Spleen (tissue), 11 donors: ENCODE results near the gene SNX30. TPM values are rescaled to one million over a fixed set of nuclear protein-coding genes. Genes with fewer than 3 reads are reported as not detected.
A peak's percentile ranks its signal among the peaks of the same experiment; 100 is the strongest.

Experiments used
- DNase-seq: peaks from one replicate; pipeline ENCODE4 v3.0.0-alpha.2; 2020
- H3K27ac ChIP-seq, 8 donors: fragments of 200-600 bp; sonication (generic) in 7 of 8; 1 replicate in 4 of 8; 2 replicates in 4 of 8; pipeline versions ENCODE4 v1.5.0 to v1.8.0; 2016 to 2021; ENCODE audit warnings: inconsistent platforms in 4 of 8, mild to moderate bottlenecking in 4 of 8, moderate library complexity in 1 of 8
- H3K27me3 ChIP-seq, 7 donors: fragments of 200-600 bp; sonication (generic) in 6 of 7; replicated peaks in 1 of 7; 1 replicate in 4 of 7; 2 replicates in 3 of 7; pipeline versions ENCODE4 v1.5.0 to v1.8.0; 2016 to 2021; ENCODE audit warnings: inconsistent platforms in 3 of 7, mild to moderate bottlenecking in 1 of 7
- H3K36me3 ChIP-seq, 6 donors: fragments of 200-600 bp; sonication (generic) in 5 of 6; 1 replicate in 4 of 6; 2 replicates in 2 of 6; pipeline versions ENCODE4 v1.5.0 to v1.8.0; 2016 to 2021; ENCODE audit warnings: inconsistent platforms in 2 of 6
- H3K4me1 ChIP-seq, 6 donors: fragments of 200-600 bp; sonication (generic) in 5 of 6; 1 replicate in 3 of 6; 2 replicates in 3 of 6; pipeline versions ENCODE4 v1.5.0 to v1.8.0; 2016 to 2021; ENCODE audit warnings: inconsistent platforms in 3 of 6
- H3K4me3 ChIP-seq, 8 donors: fragments of 200-600 bp; sonication (generic) in 7 of 8; 1 replicate in 4 of 8; 2 replicates in 4 of 8; pipeline versions ENCODE4 v1.5.0 to v1.8.0; 2016 to 2021; ENCODE audit warnings: inconsistent platforms in 4 of 8, mild to moderate bottlenecking in 4 of 8, moderate library complexity in 2 of 8
- H3K9me3 ChIP-seq, 8 donors: fragments of 200-600 bp; sonication (generic) in 7 of 8; 1 replicate in 4 of 8; 2 replicates in 4 of 8; pipeline versions ENCODE4 v1.5.0 to v1.8.0; 2016 to 2021; ENCODE audit warnings: inconsistent platforms in 4 of 8
- POLR2A ChIP-seq, 3 donors: fragments of 450-650 bp; IDR thresholded peaks; one replicate each; pipeline ENCODE4 v1.5.1; 2017; ENCODE audit warnings: antibody characterized with exemption in 3 of 3, mild to moderate bottlenecking in 1 of 3
- POLR2AphosphoS5 ChIP-seq, 3 donors: sonication (generic); formaldehyde crosslinking; IDR thresholded peaks; one replicate each; pipeline ENCODE4 v1.5.1; 2017; ENCODE audit warnings: antibody characterized with exemption in 3 of 3
- WGBS, 5 donors: extraction: QIAGEN DNeasy Blood & Tissue Kit in 3 of 5; methylation state at CpG; one replicate each; pipeline versions ENCODE4 v1.1.5 to v1.1.7; 2013 to 2018; 5-methylcytosine and 5-hydroxymethylcytosine counted together
- intact Hi-C: fragments of 100-400 bp; cut with DNase I; formaldehyde crosslinking; loops from one replicate; pipeline ENCODE4 v1.15.0; 2023; ENCODE audit warnings: low total_unique reads
- polyA plus RNA-seq, 3 donors: library from polyadenylated mRNA; stranded (reverse); fragments of 200-250 nt; gene quantifications; one replicate each; pipeline ENCODE4 v1.2.1, GENCODE V29; 2013
- total RNA-seq, 7 donors: library from RNA; depleted of rRNA in 3 of 7; stranded (reverse); fragments of >200 nt in 3 of 7; fragmentation: NEBNext Ultra II Directional in 4 of 7; extraction: Animal tissue kit (Norgen Biotek cat#: 25700) in 4 of 7; gene quantifications; one replicate each; pipeline versions ENCODE4 v1.1.0 to v1.2.1, GENCODE V29; 2016 to 2021
- TF ChIP-seq, protein P1 (sequence below), 11 experiments: fragments of 200-600 bp in 7 of 11; fragments of 450-650 bp in 4 of 11; sonication (generic) in 4 of 11; IDR thresholded peaks in 8 of 11; conservative IDR thresholded peaks in 3 of 11; 1 replicate in 7 of 11; 2 replicates in 4 of 11; pipeline versions ENCODE4 v1.4.0 to v1.8.0; 2016 to 2021; ENCODE audit warnings: antibody characterized with exemption in 11 of 11, inconsistent platforms in 4 of 11, mild to moderate bottlenecking in 1 of 11
- donor health status: healthy with polysubstance abuse.
- donor health status: DM: no; HTN: no; CAD: no; lungs with moderate emphysema.
- donor health status: DM: no; HTN: no; CAD: no.
- donor health status: Bipolar disorder and iron deficiency.
- donor health status: healthy.
- donor health status: DM: no; HTN: no; CAD: no.
- donor health status: DM: yes; HTN: yes; CAD: no.

The SNX30 gene
- total and polyA plus RNA-seq, 10 donors, result 1.2 to 23.3 (median 14.6) TPM

DNA sequence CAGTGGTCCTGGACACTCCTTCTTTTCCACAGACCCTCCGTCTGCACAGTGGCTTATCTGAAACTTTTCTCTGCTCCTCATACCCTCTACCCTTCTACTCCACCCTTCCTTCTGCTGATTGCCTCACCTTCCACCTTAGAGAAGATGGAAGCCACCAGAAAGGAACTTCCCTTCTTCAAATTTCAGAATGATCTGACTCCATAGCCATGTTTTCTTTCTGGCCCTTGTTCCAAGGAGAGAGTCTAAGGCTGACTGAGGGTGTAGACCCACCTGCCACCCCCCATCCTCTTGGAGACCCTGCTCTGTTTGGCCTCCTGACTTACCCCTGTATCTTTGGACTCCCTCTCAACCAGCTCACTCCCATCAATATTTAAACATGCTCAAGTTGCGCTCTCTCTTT is 7.4 kb downstream of the SNX30 start:
- intact Hi-C loops, result no loop called here
- 80 to 98% (median 85%) methylated on average over 2 of the region's 2 CpGs for WGBS, 5 donors
- no peak overlapping the region for H3K27ac ChIP-seq
- DNase-seq, result no peak
- TF ChIP-seq POLR2AphosphoS5 (IDR thresholded peaks at IDR 0.05), result no peak
- TF ChIP-seq, protein P1, sequence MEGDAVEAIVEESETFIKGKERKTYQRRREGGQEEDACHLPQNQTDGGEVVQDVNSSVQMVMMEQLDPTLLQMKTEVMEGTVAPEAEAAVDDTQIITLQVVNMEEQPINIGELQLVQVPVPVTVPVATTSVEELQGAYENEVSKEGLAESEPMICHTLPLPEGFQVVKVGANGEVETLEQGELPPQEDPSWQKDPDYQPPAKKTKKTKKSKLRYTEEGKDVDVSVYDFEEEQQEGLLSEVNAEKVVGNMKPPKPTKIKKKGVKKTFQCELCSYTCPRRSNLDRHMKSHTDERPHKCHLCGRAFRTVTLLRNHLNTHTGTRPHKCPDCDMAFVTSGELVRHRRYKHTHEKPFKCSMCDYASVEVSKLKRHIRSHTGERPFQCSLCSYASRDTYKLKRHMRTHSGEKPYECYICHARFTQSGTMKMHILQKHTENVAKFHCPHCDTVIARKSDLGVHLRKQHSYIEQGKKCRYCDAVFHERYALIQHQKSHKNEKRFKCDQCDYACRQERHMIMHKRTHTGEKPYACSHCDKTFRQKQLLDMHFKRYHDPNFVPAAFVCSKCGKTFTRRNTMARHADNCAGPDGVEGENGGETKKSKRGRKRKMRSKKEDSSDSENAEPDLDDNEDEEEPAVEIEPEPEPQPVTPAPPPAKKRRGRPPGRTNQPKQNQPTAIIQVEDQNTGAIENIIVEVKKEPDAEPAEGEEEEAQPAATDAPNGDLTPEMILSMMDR (IDR thresholded peaks at IDR 0.05 in 8 of 11, conservative IDR thresholded peaks at IDR 0.05 in 3 of 11), result no peak
- no peak for TF ChIP-seq POLR2A (IDR thresholded peaks at IDR 0.05)
- no peaks in the 10 kb centered on the region for H3K9me3 ChIP-seq
- peaks cover 0 to 88% (median 33%) of the 10 kb centered on the region in 6 donors for H3K4me1 ChIP-seq
- no peaks in the 10 kb centered on the region for H3K27me3 ChIP-seq
- H3K36me3 ChIP-seq, result no peaks in the 10 kb centered on the region
- no peak overlapping the region for H3K4me3 ChIP-seq

DNA sequence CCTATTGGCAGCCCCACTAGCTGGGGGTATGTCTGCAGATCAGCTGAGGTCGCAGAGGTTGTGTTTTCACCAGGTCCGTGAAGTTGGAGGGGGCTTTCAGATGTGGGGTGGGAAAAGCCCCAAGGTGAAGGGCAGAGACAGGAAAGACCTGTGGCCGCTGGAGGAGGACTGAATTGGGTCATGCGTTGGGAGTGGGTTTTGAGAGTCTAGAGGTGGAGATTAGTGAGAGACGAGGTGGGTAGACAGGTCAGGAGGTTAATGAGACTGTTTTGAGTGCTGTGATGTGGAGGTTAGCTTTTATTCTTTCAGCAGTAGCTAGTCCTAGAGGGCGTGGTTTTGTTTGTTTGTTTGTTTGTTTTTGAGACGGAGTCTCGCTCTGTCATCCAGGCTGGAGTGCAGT is 10.3 kb downstream of the SNX30 start:
- WGBS, 5 donors, result 77 to 88% (median 83%) methylated on average over 8 of the region's 8 CpGs
- H3K36me3 ChIP-seq, result no peaks in the 10 kb centered on the region
- H3K27ac ChIP-seq, result peak overlapping the region in 3 of 8 donors; percentile 12 to 16 (median 15)
- TF ChIP-seq POLR2AphosphoS5 (IDR thresholded peaks at IDR 0.05), result no peak
- TF ChIP-seq, protein P1 (IDR thresholded peaks at IDR 0.05 in 8 of 11, conservative IDR thresholded peaks at IDR 0.05 in 3 of 11), result no peak
- no peak for TF ChIP-seq POLR2A (IDR thresholded peaks at IDR 0.05)
- intact Hi-C loops, result no loop called here
- peaks cover 0 to 67% (median 7%) of the 10 kb centered on the region in 6 donors for H3K4me1 ChIP-seq
- DNase-seq, result no peak
- peaks cover 0 to 2% (median under 1%) of the 10 kb centered on the region in 8 donors for H3K9me3 ChIP-seq
- H3K4me3 ChIP-seq, result no peak overlapping the region
- no peaks in the 10 kb centered on the region for H3K27me3 ChIP-seq

DNA sequence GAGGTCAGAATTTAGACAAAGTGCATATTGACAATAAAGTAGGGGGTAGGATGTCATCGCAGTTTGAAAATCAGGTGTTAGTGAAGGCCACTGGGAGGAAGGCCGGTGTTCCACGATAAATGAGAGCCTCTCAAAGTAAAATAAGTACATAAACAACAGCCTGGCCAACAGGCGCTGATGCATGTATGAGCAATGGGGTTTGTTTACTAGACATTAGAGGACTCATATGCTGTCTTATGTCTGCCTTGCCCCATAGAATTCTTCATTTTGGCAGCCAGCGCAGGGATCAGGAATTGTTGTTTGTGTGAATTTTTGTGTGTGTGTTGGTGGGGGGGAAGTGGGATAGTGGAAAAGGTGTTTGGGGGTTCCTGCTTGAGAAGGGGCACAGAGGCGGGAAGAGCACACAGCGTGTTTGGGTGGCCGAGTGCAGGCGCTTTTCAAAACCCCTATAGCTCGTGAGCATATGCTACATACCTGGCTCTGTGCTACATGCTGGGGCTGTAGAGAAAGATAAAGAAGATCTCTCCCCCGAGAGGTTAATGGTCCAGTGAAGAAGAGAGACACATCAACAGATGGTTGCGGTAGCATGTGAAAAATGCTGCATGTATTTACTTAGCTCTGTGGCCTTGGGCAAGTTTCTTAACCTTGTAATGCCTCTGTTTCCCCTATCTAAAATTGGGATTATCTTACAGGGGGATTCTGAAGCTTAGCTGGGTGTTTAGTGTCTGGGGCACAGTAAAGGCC is 11.5 kb downstream of the SNX30 start:
- TF ChIP-seq, protein P1 (IDR thresholded peaks at IDR 0.05 in 8 of 11, conservative IDR thresholded peaks at IDR 0.05 in 3 of 11), result no peak
- TF ChIP-seq POLR2A (IDR thresholded peaks at IDR 0.05), result no peak
- TF ChIP-seq POLR2AphosphoS5 (IDR thresholded peaks at IDR 0.05), result no peak
- intact Hi-C loops, result no loop called here
- Histone ChIP-seq H3K9me3 (peaks cover 0 to 13% (median 10%) of the 10 kb centered on the region in 8 donors), H3K27ac (no peak overlapping the region), H3K36me3 (no peaks in the 10 kb centered on the region), H3K27me3 (no peaks in the 10 kb centered on the region), H3K4me1 (peaks cover 0 to 57% (median 4%) of the 10 kb centered on the region in 6 donors), H3K4me3 (no peak overlapping the region)
- 83 to 91% (median 89%) methylated on average over 12 of the region's 12 CpGs for WGBS, 5 donors
- DNase-seq, result no peak

DNA sequence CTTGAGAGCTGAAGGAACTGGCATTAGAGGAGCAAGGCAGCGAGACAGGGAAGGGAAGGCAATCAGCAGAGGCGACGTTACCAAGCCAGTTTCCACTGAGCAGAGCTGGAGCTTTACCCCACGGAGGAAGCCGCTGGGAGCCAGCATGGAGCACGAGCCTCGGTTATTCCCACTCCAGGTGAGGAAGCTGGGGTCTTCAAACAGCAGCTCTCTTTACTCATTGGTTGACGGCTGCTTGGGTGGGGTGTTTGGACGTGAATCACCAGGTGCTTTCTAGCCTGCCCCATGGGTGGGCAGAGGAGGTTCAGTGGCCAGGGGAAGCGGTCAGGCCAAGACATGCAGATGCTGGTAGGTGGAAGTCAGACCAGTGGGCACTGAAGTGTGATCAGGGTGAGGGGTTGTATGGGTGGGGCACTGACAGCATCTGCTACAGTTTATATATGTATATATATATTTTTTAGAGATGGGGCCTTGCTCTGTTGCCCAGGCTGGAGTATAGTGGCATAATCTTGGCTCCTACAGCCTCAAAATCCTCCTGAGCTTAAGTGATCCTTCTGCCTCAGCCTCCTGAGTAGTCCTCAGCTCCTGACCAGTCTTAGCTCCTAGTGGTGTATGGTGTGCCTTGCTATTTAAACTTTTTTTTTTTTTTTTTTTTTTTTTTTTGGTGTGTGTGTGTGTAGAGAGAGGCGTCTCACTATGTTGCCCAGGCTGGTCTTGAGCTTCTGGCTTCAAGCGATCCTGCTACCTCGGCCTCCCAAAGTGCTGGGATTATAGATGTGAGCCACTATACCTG is 12.4 kb downstream of the SNX30 start:
- Histone ChIP-seq H3K27me3 (no peaks in the 10 kb centered on the region), H3K4me1 (peaks cover 0 to 49% (median 2%) of the 10 kb centered on the region in 6 donors), H3K9me3 (peaks cover 0 to 13% (median 10%) of the 10 kb centered on the region in 8 donors), H3K4me3 (no peak overlapping the region), H3K36me3 (no peaks in the 10 kb centered on the region), H3K27ac (no peak overlapping the region)
- WGBS, 5 donors, result 91 to 96% (median 93%) methylated on average over 13 of the region's 13 CpGs
- TF ChIP-seq POLR2A (IDR thresholded peaks at IDR 0.05), result no peak
- TF ChIP-seq POLR2AphosphoS5 (IDR thresholded peaks at IDR 0.05), result no peak
- TF ChIP-seq, protein P1 (IDR thresholded peaks at IDR 0.05 in 8 of 11, conservative IDR thresholded peaks at IDR 0.05 in 3 of 11), result no peak
- intact Hi-C loops, result no loop called here
- DNase-seq, result no peak
